ENCODE data around the gene FBXW7. TPM values are rescaled to one million over a fixed set of nuclear protein-coding genes. Genes with fewer than 3 reads are reported as not detected.

FBXW7 gene
- total RNA-seq, 1 experiment from 2014 or later: 27.1 TPM

DNA sequence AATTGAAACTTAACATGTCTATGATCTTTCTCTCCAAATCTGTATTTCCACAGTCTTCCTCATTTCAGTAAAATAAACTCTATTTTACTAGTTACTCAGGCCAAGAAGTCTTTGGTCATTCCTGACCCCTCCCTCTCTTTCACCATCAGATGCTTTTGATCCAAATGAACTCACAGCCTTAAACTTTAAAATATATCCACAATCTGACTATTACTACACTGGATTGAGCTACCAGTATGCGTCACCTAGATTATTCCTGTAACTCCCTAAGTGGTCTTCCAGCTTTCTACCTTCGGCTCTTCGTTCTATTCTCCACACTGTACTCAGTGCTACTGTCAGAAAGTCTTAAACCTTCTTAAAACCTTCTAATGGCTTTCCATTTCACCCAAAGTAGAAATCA is 195.1 kb downstream of the FBXW7 start:
- Histone ChIP-seq H3K9ac (ENCODE audit: extremely low read depth, insufficient read length, low read length) (no peak overlapping the region), H3K79me2 (ENCODE audit: insufficient read depth, low read length) (no peaks in the 10 kb centered on the region), H3K14ac (ENCODE audit: insufficient read depth, low read length) (no peak overlapping the region), H3K56ac (ENCODE audit: insufficient read length, low read depth, low read length) (no peak overlapping the region), H4K91ac (ENCODE audit: insufficient read length, low read depth, low read length) (no peak overlapping the region), H4K8ac (replicated peaks; ENCODE audit: insufficient read length, low read depth, low read length) (no peak overlapping the region), H2BK5ac (ENCODE audit: insufficient read length, low read length) (no peak overlapping the region), H3K9me3 (ENCODE audit: control insufficient read depth, low read depth, low read length) (no peaks in the 10 kb centered on the region), H2BK12ac (ENCODE audit: insufficient read length, low read depth, low read length) (no peak overlapping the region), H3K79me1 (ENCODE audit: insufficient read depth, low read depth, low read length, poor library complexity, severe bottlenecking) (no peaks in the 10 kb centered on the region), H4K5ac (ENCODE audit: insufficient read length, low read depth, low read length) (no peak overlapping the region), H2AFZ (ENCODE audit: low read length) (no peak overlapping the region), H3K27me3 (ENCODE audit: insufficient read depth, low read length) (no peaks in the 10 kb centered on the region), H3K4ac (ENCODE audit: low read depth, low read length) (no peak overlapping the region), H3K18ac (ENCODE audit: insufficient read length, low read depth, low read length) (no peak overlapping the region), H3K23me2 (ENCODE audit: insufficient read length, low read depth, low read length, poor library complexity, severe bottlenecking) (no peaks in the 10 kb centered on the region), H2BK15ac (ENCODE audit: low read depth, low read length) (no peak overlapping the region), H3K4me2 (ENCODE audit: insufficient read depth, insufficient read length, low read length) (no peak overlapping the region), H2AK5ac (ENCODE audit: insufficient read length, low read length) (no peak overlapping the region), H2BK20ac (ENCODE audit: low read depth, low read length, poor library complexity, severe bottlenecking) (no peak overlapping the region), H3K4me1 (ENCODE audit: insufficient read depth, low read length) (no peaks in the 10 kb centered on the region), H2BK120ac (ENCODE audit: low read depth, low read length, poor library complexity, severe bottlenecking) (no peak overlapping the region), H3K23ac (ENCODE audit: insufficient read length, low read depth, low read length) (no peak overlapping the region), H4K20me1 (ENCODE audit: control insufficient read depth, insufficient read depth, insufficient read length) (no peaks in the 10 kb centered on the region), H3K27ac (ENCODE audit: insufficient read length, low read depth, low read length) (no peak overlapping the region), H3T11ph (ENCODE audit: low read length) (no peak overlapping the region)
- H3K9me3 Mint-ChIP-seq: no peaks in the 10 kb centered on the region
- DNase-seq: no peak
- no CpG with 5 or more reads among the region's 3 CpGs for WGBS (ENCODE audit: extremely low coverage, insufficient read length, low lambda C conversion rate)
- H3K4me3 Mint-ChIP-seq: no peak overlapping the region
- H3K27me3 Mint-ChIP-seq (ENCODE audit: low read depth): no peaks in the 10 kb centered on the region
- TF ChIP-seq, protein P1, sequence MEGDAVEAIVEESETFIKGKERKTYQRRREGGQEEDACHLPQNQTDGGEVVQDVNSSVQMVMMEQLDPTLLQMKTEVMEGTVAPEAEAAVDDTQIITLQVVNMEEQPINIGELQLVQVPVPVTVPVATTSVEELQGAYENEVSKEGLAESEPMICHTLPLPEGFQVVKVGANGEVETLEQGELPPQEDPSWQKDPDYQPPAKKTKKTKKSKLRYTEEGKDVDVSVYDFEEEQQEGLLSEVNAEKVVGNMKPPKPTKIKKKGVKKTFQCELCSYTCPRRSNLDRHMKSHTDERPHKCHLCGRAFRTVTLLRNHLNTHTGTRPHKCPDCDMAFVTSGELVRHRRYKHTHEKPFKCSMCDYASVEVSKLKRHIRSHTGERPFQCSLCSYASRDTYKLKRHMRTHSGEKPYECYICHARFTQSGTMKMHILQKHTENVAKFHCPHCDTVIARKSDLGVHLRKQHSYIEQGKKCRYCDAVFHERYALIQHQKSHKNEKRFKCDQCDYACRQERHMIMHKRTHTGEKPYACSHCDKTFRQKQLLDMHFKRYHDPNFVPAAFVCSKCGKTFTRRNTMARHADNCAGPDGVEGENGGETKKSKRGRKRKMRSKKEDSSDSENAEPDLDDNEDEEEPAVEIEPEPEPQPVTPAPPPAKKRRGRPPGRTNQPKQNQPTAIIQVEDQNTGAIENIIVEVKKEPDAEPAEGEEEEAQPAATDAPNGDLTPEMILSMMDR (conservative IDR thresholded peaks at IDR 0.05): no peak
- H3K36me3 Mint-ChIP-seq (ENCODE audit: insufficient read depth in 1 of 3, low read depth in 3 of 3): 0 out of 7 replicates have a peak, but pooled peaks cover 0 to 3% (median 0%) of the 10 kb centered on the region in 3 experiments
- H3K27ac Mint-ChIP-seq: no peak overlapping the region; a peak in 1 of 7 replicates
- H3K4me1 Mint-ChIP-seq: no peaks in the 10 kb centered on the region
